ENCODE measurements around the gene FBXO47. TPM values are rescaled to one million over a fixed set of nuclear protein-coding genes. Genes with fewer than 3 reads are reported as not detected.
A peak's percentile ranks its signal among the peaks of the same experiment; 100 is the strongest.

FBXO47 gene
- total and polyA plus RNA-seq, 9 of the 15 experiments (the other 6 are each of a cell fraction or from before 2014, with no cell fraction given): not detected

- no peak for TF ChIP-seq ZBTB9 (CRISPR knock-in tag; IDR thresholded peaks at IDR 0.05)
- no peak for TF ChIP-seq ZNF174 (CRISPR knock-in tag; IDR thresholded peaks at IDR 0.05)
- no peak for TF ChIP-seq E2F3 (CRISPR knock-in tag; IDR thresholded peaks at IDR 0.05)
- no peak for TF ChIP-seq SAFB (IDR thresholded peaks at IDR 0.05; ENCODE audit: borderline replicate concordance, low read depth, low read length)
- TF ChIP-seq SRF (CRISPR knock-in tag; IDR thresholded peaks at IDR 0.05): no peak
- no peak for TF ChIP-seq NFYB (IDR thresholded peaks at IDR 0.05; ENCODE audit: extremely low read depth, insufficient read length)
- TF ChIP-seq DIDO1 (tag; IDR thresholded peaks at IDR 0.05; ENCODE audit: low read depth): no peak
- no peak for TF ChIP-seq CBFA2T2 (conservative IDR thresholded peaks at IDR 0.05)
- TF ChIP-seq HDAC3 (IDR thresholded peaks at IDR 0.05; ENCODE audit: borderline replicate concordance, partially characterized antibody): no peak
- TF ChIP-seq MXD1 (CRISPR knock-in tag; IDR thresholded peaks at IDR 0.05; ENCODE audit: borderline replicate concordance, poor library complexity, severe bottlenecking): no peak
- no peak for TF ChIP-seq ZNF695 (CRISPR knock-in tag; IDR thresholded peaks at IDR 0.05)
- TF ChIP-seq FOXM1 (IDR thresholded peaks at IDR 0.05; ENCODE audit: low read depth): no peak
- TF ChIP-seq FOXM1 (CRISPR knock-in tag; IDR thresholded peaks at IDR 0.05; ENCODE audit: low read depth): no peak
- no peak for TF ChIP-seq PHF20 (IDR thresholded peaks at IDR 0.05; ENCODE audit: partially characterized antibody)
- no peak for TF ChIP-seq CHD2 (IDR thresholded peaks at IDR 0.05; ENCODE audit: low read depth, low read length)
- no peak for TF ChIP-seq E2F6 (IDR thresholded peaks at IDR 0.05; ENCODE audit: borderline replicate concordance in 1 of 2, extremely low read depth in 1 of 2, insufficient read depth in 1 of 2, insufficient read length in 1 of 2, low read depth in 1 of 2, low read length in 1 of 2, poor library complexity in 1 of 2, severe bottlenecking in 1 of 2)
- no peak for TF ChIP-seq HCFC1 (IDR thresholded peaks at IDR 0.05; ENCODE audit: low read depth, low read length)
- TF ChIP-seq ATF3 (IDR thresholded peaks at IDR 0.05): peak; percentile 86
- no peak; the same call in 1 of the 2 replicates for TF ChIP-seq ATF3 (CRISPR knock-in tag; conservative IDR thresholded peaks at IDR 0.05)
- no peak for TF ChIP-seq FOXJ3 (CRISPR knock-in tag; IDR thresholded peaks at IDR 0.05)
- TF ChIP-seq ZNF3 (CRISPR knock-in tag; IDR thresholded peaks at IDR 0.05): no peak
- no peak for TF ChIP-seq KLF13 (tag; IDR thresholded peaks at IDR 0.05; ENCODE audit: borderline replicate concordance, low read depth)
These were observed 34.8 kb upstream of the FBXO47 start (continued) for GRCh38 chr17:39001703-39002637.

Data from K562 (cell line).